GM18511 (cell line): ENCODE data around the gene TPSB2.
"Not testable (repeated sequence)": the region's sequence is repeated elsewhere in the genome, so short reads cannot be mapped to it uniquely, and the experiment has no call there.

ENCODE experiments used
- ATAC-seq: cut with Tn5 transposase; IDR thresholded peaks from one replicate; pipeline ENCODE4 v1.9.1; 2021; ENCODE audit warnings: mild to moderate bottlenecking, moderate library complexity; ENCODE audit not compliant: unreplicated experiment

Gene TPSB2

DNA sequence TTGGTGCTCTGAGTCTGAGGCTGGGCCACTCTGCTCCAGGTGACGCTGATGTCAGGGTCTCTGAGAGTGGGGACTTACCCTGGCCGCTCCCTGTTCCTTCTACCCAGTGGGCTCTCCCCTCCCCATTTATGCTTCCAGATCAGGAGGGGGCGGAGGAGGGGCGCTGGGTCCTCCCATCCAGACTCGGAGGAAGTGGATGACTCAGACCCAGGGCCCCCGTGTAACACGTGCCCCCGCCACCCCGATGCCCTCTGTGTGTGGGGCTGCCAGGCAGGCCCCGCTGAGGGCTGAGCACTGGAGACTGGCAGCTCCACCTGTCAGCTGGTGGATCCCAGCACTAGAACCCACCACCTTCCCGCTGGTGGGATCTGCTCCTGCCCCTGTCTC lies at the start of gene TPSB2:
TSS of gene TPSB2 (minus strand) at position 101 of the 387 bp plus-strand sequence. CDS start 233 bp downstream, outside the sequence.
- not testable (repeated sequence) for ATAC-seq

DNA sequence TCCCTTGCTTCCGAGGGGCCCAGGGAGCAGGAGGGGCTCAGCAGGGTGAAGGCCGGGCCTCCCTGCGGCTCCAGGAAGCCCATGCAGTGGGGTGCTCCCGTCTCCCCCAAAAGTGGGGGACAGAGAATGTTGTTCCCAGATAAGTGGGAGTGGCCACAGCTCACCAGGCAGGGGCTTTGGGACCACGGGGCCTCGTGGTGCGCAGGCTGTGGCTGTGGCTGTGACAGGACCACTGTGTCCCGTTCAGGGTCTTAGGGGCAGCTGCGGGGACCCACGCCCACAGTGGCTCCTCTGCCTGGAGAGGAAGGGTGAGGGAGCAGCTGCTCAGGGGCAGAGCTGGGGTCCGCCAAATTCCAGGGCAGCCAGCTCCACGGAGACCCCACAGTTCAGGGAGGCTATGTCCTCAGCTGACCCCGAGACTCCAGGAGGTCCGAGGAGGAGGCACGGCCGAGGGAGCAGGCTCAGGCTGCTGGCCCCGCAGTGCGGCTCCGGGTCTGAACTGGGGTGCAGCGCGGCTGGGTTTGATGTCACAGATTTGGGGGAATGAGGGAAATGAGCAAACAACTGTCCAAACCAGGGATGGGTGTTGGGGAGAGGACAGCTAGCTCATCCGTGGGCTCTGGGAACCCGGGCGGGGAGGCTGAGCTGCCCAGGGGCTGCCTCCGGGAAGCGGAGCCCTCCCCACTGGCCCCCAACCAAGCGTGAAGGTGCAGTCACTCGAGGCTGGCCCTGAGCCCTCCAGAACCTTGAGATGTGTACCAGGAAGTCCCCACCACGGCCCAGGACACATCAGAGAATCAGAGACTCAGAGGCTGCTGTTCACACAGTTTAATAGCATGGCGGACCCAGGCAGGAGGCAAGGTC lies 49.3 kb upstream of the TPSB2 start:
- ATAC-seq = no peak

DNA sequence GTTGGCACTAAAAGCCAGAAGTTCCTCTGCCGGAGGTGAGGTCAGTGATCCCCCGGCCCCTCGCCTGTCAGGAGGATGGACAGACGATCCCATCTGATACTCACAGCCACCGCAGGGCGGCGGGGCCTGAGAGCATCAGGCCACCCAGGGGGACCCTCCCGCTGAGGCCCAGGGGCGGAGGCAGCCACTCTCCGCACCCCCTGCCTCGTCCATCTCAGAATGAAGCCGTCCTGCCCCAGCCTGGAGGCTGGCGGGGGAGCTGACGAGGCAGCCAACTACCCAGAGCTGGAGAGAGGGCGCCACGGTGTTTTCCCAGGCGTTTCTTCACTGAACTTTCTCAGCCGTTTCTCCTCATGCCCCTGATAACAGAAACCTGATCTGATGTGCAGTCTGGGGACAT lies 48.5 kb upstream of the TPSB2 start:
- ATAC-seq = no peak

DNA sequence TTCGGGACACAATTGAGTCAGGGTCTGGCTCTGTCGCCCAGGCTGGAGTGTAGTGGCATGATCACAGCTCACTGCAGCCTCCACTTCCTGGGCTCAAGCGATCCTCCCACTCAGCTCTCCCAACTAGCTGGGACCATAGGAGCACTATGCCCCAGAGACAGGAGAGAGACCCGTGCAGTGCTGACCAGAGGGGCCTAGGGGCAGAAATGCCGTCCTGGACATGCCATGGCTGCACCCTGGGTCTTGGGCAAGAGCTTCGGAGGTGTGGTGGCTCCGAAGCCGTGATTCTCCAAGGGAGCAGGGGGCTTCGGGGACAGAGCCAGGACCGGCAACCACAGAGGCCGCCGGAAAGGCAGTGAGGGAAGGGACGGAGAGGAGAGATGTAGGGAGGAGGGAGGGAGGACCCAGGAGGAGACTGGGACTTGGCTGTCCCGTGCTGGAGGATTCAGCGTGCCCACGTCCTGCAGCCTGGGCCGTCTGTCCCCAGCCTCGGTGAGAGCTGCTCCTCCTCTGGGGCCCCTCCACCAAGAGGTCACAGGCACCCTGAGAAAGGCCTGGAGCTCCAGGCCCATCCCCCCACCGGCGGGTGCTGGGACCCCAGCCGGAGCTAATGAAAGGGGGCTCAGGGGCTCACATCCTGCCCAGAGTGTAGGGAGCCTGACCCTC lies 47.8 kb upstream of the TPSB2 start:
- no peak for ATAC-seq

DNA sequence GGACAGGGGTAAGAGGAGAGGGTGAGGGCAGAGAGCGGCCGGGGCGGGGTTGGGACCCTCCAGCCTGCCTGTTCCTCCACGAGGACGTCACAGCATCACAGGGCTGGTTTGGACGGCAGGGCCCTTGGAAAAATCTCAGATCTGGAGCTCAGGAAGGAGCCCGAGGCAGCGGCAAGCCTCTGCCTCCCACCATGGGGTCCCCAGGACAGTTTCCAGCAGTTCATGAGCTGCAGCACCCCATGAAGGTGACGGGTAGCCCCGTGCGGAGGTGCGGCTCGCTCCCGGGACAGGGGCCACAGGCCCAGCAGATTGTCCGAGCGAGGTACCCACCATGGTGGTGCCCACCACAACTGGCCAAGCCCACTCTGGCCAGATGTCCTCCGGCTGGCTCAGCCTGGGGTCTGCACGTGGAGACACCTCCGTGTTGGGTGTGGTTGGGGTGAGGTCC lies 47.2 kb upstream of the TPSB2 start:
- no peak for ATAC-seq

DNA sequence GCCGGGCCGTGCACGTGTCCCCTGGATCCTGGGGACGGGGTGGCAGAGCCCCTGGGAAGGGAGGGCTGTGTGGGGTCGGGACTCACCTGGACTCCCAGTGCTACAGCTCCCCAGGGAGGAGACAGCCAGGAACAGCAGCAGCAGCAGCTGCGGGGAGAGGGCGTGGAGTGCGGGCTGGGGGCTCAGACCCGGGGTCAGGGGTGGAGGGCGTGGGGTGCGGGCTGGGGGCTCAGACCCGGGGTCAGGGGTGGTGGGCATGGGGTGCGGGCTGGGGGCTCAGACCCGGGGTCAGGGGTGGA lies 46.5 kb upstream of the TPSB2 start:
- ATAC-seq = no peak

DNA sequence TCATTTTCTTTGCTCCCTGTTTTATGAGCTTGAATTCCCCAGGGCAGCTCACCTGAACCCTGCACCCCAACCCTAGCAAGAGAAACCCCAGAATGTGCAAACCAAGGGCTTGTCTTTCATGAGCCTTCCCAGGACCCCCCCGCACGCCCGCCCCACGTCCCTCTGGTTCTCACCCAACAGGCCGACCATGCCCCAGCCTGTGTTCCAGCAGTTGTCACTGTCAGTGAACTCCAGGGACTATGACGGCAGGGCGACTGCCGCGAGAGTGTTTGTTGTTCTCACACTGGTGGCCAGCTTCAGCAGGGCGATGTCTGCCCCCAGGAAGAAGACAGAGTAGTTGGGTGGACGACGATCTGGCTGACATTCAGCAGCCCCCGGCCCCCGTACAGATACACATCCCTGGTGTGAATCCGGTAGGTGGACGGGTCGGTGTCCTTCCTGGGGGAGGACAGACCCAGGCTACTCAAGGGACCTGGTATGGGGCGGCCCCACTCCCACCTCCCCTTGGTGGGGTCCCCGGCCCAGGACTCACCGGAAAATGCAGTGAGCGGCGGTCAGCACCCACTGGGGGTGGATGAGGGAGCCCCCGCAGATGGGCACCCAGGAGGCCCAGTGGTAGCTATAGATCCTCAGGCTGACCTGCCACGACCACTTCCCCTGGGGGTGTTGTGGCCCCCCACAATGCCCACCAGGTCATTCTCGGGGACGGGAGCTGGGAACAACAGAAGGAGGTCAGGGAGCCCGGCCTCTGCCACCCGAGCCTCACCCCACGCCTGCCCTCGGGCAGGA lies 46.0 kb upstream of the TPSB2 start:
- no peak for ATAC-seq

DNA sequence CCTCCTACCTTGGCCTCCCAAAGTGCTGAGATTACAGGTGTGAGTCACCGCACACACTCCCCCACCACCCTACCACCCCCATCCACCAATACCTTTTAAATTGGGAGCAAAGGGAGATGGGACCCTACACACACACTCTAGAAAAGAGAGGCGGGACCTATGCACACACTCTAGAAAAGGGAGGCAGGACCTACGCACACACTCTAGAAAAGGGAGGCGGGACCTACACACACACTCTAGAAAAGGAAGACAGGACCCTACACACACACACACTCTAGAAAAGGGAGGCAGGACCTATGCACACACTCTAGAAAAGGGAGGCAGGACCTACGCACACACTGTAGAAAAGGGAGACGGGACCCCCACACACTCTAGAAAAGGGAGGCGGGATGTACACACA lies 44.8 kb upstream of the TPSB2 start:
- no peak for ATAC-seq

DNA sequence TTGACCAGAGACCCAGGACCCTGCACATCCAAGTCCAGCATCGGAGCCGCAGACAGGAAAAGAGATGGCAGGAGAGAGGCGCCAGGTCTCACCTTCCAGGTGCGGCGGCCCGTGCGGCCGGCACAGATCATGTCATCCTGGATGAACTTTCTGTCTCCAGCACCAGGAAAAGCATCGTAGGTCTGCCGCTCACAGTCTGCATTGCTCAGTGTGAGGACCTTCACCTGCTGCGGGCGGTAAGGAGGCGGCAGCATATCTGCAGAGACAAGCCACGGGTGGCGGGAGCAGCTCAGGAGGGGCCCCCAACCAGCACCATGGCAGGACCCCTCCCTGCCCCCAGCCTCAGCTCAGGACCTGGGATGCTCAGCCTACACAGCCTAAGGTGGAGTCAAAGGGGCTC lies 43.8 kb upstream of the TPSB2 start:
- no peak for ATAC-seq

DNA sequence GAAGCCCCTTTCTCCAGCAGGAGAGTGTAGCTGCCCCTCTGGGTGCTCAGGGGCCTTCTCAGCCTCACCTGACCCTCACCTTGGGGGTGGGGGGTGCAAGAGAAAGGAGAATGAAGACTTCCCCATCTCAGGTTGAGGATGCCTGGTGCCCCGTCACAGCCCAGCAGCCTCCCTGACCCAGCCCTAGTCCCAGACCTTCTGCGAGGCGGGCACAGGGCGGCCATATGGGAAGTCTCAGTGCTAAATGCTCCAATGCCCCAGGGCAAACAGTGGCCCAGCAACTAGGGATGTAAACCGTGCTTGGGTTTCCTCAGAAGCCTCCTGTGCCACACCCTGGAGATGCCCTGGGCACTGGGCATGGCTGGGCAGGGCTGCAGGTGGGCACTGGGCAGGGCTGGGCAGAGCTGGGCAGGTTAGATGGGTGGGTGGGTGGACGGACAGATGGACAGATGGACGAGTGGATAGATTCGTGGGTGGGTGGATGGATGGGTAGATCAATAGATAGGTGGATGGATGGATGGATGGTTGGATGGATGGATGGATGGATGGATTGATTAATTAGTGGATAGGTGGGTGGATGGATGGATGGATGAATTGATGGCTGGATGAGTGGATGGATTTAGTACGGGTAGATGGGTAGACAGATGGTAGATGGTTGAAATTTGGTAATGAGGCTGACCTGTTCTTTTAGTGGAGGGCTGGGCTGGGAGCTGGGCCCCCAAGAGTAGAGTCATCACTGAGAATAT lies 42.6 kb upstream of the TPSB2 start:
- no peak for ATAC-seq

DNA sequence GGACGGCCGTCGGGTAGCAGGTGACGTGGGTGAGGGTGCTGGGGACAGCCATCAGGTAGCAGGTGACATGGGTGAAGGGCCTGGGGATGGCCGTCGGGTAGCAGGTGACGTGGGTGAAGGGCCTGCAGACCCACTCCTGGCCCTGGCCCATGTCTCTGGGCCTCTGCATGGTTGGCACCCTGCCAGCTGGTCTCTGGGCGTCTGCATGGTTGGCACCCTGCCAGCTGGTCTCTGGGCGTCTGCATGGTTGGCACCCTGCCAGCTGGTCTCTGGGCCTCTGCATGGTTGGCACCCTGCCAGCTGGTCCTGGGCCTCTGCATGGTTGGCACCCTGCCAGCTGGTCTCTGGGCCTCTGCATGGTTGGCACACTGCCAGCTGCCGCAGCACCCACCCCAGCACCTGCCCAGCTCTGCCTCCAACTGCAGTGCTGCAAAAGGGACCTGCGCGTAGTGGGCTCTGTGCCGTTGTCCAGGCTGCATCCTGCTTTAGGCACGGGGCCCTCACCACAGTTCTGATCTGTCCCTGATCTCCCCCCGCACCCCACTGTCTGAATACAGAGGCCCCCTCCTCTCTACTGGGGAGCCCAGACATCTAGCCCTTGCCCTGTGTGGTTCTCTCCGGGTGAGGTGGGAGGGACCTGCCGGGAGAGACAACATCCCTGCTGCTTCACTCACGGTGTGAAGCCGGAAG lies 41.9 kb upstream of the TPSB2 start:
- not testable (repeated sequence) for ATAC-seq

DNA sequence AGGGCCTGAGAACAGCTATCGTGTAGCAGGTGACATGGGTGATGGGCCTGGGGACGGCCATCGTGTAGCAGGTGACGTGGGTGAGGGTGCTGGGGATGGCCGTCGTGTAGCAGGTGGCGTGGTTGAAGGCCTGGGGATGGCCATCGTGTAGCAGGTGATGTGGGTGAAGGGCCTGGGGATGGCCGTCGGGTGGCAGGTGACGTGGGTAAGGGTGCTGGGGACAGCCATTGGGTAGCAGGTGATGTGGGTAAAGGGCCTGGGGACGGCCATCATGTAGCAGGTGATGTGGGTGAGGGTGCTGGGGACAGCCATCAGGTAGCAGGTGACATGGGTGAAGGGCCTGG lies 41.4 kb upstream of the TPSB2 start:
- no peak for ATAC-seq

DNA sequence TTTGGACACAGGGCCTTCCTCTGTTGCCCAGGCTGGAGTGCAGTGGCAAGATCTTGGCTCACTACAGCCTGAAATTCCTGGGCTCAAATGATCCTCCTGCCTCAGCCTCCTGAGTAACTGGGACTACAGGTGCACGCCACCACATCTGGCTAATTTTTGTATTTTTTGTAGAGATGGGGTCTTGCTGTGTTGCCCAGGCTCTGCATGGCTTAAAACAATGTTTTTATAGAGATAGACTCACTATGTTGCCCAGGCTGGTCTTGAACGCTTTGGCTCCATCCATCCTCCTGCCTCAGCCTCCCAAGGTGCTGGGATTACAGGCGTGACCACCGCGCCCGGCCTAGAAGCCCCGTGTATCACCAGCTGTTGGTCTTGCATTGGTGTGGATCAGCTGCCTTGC lies 39.4 kb upstream of the TPSB2 start:
- ATAC-seq = not testable (repeated sequence)

DNA sequence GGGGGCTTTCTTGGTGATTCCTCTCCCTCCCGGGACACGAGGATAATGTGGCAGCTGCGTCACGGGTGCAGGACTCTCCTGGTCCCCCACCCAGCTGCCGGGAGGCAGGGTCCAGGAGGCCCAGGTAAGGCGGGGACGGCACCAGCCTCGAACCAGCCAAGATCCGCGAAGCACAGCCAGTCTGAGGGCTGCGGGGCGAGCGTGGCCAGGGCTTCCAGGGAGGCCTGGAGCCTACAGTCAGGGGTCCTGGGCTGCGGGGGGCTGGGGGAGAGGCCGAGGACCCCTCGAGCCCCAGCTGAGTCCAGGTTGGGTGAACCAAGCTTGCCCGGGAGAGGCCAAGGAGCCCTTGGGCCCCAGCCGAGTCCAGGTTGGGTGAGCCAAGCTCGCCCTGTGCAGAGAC lies 35.8 kb upstream of the TPSB2 start:
- no peak for ATAC-seq

DNA sequence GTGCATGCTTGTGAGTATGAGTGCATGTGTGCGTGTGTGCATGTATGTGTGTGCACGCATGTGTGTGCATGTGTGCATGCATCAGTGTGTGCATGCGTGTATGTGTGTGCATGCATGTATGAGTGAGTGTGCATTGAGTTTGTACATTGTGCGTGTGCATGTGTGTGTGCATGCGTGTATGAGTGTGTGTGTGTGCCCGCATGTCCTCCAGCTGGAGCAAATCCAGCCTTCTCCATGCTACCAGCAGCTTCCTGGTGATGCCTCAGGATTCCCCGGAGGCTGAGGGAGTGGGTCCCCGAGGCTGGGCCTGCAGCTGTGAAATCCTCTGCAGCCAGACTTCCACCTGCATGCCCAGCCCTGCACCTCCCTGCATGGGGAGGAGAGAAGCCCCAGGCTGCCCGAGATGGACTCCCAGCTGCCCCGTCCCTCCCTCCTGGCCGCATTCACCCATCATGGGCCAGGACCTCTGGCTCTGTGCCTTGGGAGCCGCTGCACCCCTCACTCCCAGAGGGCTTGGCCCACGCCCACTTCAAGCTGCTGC lies 35.2 kb upstream of the TPSB2 start:
- no peak for ATAC-seq

DNA sequence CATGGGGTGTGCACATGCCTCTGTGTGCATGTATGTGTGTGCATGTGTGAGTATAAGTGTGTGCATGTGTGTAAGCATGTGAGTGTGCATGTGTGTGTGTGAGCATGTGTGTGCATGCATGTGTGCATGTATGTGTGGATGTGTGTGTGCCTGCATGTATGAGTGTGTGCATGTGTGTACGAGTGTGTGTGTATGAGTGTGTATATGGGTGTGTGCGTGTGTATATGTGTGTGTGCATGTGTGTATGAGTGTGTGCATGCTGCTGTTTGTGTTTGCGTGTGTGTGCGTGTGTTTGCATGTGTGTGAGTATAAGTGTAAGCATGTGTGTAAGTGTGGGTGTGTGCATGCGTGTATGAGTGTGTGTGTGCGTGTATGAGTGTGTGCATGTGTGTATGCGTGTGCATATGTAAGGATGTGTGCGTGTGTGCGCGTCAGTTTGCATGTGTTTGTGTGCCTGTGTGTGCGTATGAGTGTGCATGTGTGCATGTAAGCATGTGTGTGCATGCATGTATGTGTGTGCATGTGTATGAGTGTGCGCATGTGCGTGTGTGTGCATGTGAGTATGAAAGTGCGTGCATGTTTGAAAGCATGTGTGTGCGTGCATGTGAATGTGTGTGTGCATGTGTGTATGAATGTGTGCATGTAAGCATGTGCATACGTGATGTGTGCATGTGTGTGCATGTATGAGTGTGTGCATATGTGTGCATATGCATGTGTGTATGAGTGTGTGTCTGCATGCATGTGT lies 34.5 kb upstream of the TPSB2 start:
- no peak for ATAC-seq

DNA sequence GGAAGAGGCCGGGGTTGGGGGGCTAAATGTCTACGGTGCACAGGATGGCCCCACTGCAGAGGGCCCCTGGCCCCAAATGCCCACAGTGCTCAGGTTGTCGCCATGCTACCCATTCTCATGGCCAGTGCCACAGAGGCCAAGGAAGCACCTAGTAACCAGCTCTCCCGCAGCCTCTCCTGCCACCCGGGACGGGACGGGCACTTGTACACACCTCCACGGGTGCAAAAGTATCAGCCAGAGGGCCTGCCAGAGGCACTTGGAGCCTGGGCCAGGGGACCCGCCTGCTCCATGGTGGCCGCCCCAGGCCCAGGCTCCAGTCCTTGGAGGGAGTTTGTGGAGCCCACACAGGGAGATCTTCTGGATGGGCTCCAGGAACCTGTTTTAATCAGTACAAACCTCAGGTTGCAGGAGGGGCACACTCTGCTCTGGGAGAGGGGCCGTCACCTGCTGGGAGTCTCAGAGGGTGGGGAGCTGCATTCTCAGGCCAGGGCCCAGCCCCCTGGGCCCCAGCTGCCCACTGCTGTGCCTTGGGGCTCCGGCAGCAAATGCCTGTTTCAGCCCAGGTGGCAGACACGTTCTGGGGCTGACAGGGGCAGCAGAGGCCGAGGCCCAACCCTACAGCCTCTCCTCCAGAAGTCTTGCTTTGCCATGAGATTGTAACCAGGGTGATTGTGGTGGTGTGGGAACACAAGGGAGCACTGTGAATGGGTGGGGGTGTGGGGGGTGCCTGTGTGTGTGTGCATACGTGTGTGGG lies 33.8 kb upstream of the TPSB2 start:
- no peak for ATAC-seq

DNA sequence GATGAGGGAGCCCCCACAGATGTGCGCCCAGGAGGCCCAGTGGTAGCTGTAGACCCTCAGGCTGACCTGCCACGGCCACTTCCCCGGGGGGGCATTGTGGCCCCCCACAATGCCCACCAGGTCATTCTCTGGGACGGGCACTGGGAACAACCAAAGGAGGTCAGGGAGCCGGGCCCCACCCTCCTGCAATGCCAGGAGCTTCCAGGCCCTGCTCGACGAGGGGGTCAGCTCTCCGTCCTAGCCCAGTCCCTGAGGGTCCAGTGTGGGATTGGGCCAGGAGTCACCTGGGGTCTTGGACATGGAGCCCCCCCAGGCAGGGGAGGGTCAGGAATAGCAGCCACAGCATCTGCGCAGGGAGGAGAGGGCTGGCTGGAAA lies 32.9 kb upstream of the TPSB2 start:
- ATAC-seq = no peak
